Fibroblast of villous mesenchyme (primary cell): ENCODE results near the gene DPM2. TPM values are rescaled to one million over a fixed set of nuclear protein-coding genes. Genes with fewer than 3 reads are reported as not detected.

Experiments
- DNase-seq: peaks from one replicate; pipeline ENCODE4 v3.0.0-alpha.2; 2010; ENCODE audit warnings: low read depth
- H3K4me3 ChIP-seq: 2 replicates; pipeline ENCODE4 v1.5.1; 2011; ENCODE audit warnings: low read depth, mild to moderate bottlenecking, low read length
- total RNA-seq: library from RNA; depleted of rRNA; stranded (reverse); fragments of >200 nt; gene quantifications from 2 replicates; pipeline ENCODE4 v1.2.3, GENCODE V29; 2012
- TF ChIP-seq, protein P1 (sequence below): IDR thresholded peaks from 2 replicates; pipeline ENCODE4 v1.5.1; 2012; ENCODE audit warnings: low read depth, mild to moderate bottlenecking, low read length; ENCODE audit not compliant: insufficient read depth

Gene DPM2
- total RNA-seq, 1 donor: 11.2 TPM

GRCh38 chr9:127968042-127968441 lies 30.4 kb upstream of the DPM2 start:
- TF ChIP-seq, protein P1, sequence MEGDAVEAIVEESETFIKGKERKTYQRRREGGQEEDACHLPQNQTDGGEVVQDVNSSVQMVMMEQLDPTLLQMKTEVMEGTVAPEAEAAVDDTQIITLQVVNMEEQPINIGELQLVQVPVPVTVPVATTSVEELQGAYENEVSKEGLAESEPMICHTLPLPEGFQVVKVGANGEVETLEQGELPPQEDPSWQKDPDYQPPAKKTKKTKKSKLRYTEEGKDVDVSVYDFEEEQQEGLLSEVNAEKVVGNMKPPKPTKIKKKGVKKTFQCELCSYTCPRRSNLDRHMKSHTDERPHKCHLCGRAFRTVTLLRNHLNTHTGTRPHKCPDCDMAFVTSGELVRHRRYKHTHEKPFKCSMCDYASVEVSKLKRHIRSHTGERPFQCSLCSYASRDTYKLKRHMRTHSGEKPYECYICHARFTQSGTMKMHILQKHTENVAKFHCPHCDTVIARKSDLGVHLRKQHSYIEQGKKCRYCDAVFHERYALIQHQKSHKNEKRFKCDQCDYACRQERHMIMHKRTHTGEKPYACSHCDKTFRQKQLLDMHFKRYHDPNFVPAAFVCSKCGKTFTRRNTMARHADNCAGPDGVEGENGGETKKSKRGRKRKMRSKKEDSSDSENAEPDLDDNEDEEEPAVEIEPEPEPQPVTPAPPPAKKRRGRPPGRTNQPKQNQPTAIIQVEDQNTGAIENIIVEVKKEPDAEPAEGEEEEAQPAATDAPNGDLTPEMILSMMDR: no peak
- peak; percentile 64 for DNase-seq
- H3K4me3 ChIP-seq: no peak overlapping the region

- TF ChIP-seq, protein P1: no peak
- no peak overlapping the region for H3K4me3 ChIP-seq
- no peak for DNase-seq
These were observed 29.6 kb upstream of the DPM2 start for GRCh38 chr9:127967151-127967809.

- DNase-seq: no peak
- TF ChIP-seq, protein P1: no peak
- no peak overlapping the region for H3K4me3 ChIP-seq
These were observed 28.9 kb upstream of the DPM2 start for GRCh38 chr9:127966416-127967150.

GRCh38 chr9:127965953-127966352 lies 28.3 kb upstream of the DPM2 start:
- TF ChIP-seq, protein P1: no peak
- no peak overlapping the region for H3K4me3 ChIP-seq
- no peak for DNase-seq

DNA sequence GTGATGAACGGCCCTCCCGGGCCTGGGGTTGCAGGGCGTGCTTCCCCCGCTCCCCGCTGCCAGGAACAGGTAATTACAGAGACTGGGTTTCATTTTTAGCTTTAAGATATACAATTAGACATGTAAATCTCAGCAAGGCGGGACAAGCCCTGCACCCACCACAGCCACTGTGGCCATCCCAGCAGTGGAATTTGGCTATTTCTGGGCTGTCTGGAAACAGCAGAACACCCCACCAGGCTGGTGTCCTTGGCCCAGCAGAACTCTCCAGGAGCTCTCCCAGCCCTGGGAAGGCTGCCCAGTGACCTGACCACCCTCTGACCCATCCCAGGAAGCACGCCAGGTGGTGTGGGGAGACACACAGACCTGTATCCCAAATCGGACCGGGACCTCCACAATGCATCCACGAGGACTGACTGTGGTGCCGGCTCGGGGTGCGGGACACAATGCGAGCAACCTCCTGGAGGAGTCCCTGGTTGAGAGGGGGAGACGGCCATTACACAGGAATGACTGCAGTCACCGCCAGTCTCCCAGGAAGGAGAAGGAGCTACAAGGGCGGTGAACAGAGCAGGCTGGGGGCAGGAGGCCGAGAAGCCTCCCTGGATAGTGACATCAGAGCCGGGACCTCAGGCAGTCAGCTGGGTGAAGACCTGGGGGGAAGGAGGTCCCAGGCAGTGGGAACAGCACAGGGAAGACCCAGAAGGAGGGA lies 25.9 kb upstream of the DPM2 start:
- DNase-seq: no peak
- TF ChIP-seq, protein P1: no peak
- no peak overlapping the region for H3K4me3 ChIP-seq

DNA sequence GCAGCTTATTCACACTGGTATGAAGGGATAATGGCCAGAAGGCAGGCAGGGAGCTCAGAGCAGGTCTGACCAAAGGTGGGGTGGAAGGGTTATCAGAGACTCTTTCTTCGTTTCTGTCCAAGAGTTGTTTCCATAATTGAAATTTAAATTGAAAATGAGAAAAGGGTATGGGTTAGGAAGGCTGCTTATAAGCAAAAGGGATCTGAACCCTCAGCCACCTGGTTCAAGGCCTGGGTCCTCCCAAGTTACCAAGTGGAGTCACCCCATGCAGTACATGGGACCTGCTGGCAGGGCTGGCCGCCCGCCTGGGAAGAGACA lies 25.3 kb upstream of the DPM2 start:
- TF ChIP-seq, protein P1: no peak
- no peak overlapping the region for H3K4me3 ChIP-seq
- DNase-seq: no peak
